Activated gamma-delta T cell (primary cell): Measurements from ENCODE around the gene SLC38A3.

Experiments
- DNase-seq: peaks from one replicate; lab custom pipeline; 2025; lab: John Stamatoyannopoulos, UW

Gene SLC38A3

DNA sequence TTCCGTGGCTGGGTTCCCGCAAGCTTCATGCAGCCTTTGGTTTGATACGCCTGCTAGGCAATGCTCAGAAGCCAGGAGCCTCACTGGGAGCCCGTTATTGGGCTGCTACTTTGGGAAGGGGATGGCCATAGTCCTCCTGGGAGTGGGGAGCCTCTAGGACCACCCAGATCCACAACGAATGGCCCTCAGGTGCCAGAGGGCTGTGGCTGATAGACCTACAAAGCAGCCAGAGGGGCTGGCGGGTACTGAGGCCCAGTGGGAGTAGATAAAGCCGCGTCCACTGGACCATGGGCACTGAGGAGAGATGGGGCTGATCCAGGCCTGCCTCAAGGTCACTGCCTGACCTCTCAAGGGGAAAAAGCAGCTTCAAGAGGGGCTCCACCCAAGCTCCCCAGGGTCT is 12.9 kb upstream of the SLC38A3 start:
- DNase-seq = no peak

GRCh38 chr3:50192689-50193141 is 12.4 kb upstream of the SLC38A3 start:
- peak; percentile 35 for DNase-seq

- no peak for DNase-seq
Measured at GRCh38 chr3:50193286-50193685, 11.8 kb upstream of the SLC38A3 start.

GRCh38 chr3:50193746-50194127 is 11.3 kb upstream of the SLC38A3 start:
- no peak for DNase-seq

- peak; percentile 74 for DNase-seq
Measured at GRCh38 chr3:50194128-50194902, 10.8 kb upstream of the SLC38A3 start.

GRCh38 chr3:50194903-50195500 is 10.1 kb upstream of the SLC38A3 start:
- no peak for DNase-seq

DNA sequence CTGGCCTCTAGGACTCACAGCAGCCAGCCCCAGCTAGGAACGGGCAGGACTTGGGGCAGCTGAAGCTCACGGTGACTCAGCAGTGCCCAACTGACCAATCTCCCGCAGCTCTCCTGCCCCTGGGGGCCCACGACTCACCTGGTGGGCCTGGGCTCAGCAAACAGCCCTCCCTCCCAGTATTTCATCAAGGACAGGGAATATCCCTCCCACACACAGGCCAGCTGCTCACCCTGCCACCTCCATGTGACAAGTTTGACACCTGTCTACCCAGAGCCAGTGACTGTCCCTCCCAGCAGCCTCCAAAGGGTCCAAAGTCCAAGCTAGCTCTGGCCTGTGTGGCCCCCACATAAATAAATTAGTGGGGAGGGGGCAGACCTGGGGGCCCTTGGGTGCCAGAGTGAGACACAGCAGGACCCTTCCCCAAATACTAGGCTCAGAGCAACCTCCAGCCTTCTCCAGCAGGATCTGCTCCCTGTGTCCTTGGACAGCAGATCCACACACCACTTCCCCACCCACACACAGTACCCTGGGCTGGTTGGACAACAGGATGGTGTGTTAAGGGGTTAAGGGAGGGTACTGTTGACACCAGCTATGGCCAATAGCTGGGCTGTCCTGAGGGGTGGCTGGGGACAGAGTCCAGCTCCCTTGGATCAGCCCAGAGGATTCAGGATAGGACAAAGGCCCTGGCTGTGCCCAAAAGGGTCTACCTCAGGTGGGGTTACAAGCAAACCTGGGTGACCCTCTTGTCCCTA is 9.4 kb upstream of the SLC38A3 start:
- no peak for DNase-seq

DNA sequence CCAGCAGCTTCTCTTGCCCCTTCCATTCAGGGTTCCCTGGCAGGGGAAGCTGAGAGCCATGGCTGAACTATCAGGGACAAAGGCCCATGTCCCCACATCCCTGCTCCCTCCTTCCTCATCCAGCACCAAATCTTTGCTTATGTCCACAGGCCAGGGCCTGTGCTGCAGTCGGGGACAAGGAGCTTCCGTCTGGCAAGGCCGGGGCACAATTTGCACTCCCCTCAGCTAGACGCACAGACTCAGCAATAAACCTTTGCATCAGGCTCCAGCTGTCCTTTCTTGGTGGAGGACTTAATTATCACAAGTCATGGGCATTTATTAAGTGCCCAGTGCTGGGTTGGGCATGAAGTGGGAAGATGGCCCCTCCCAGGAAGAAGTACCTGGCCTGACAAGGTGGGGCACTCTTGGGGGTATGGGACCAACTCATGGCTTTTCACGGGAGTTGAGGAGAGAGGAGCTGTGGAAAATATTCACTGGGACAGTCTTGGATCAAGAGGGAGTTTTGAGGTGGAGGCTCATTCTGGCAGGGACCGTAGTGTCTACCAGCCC is 8.7 kb upstream of the SLC38A3 start:
- no peak for DNase-seq

GRCh38 chr3:50201573-50202315 is 3.3 kb upstream of the SLC38A3 start:
- DNase-seq = no peak

- no peak for DNase-seq
Measured at GRCh38 chr3:50202353-50203112, 2.5 kb upstream of the SLC38A3 start.

DNA sequence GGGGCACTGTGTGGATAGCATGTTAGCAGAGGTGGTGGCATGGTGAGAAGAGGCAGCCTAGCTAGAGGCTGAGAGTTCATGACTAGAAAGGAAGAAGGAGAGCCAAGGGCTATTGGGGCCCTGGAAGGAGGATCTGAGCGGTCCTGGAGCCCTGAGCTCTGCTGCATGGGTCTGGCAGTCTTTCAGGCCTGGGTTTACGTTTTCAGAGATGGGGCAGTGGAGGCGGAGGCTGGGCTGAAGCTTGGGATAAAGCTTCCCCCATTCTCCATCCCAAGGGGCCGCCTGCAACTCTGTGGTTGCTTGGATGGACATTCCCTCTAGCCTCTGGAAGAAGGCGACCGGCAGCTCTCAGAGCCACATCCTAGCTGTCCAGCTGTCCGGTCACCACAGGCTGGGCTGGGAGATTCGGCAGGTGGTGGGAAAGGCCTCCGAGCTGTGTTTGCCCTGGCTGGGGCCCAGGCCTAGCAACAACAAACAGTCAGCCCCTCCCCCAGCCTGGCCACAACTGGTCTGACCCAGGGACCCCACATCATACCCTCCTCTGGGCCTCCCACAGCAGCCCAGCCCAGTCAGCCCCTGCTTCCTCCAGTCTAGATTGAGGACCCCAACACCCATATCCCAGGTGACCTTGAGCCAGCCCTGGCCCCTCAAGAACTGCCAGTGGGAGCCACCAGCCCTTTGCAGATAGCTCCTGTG is 1.8 kb upstream of the SLC38A3 start:
- DNase-seq = no peak

- DNase-seq = no peak
Measured at GRCh38 chr3:50203809-50204803, 965 bp upstream of the SLC38A3 start.

- DNase-seq = no peak
Measured at GRCh38 chr3:50205413-50206276, 574 bp downstream of the SLC38A3 start.

- no peak for DNase-seq
Measured at GRCh38 chr3:50207359-50208042, 2.4 kb downstream of the SLC38A3 start.

DNA sequence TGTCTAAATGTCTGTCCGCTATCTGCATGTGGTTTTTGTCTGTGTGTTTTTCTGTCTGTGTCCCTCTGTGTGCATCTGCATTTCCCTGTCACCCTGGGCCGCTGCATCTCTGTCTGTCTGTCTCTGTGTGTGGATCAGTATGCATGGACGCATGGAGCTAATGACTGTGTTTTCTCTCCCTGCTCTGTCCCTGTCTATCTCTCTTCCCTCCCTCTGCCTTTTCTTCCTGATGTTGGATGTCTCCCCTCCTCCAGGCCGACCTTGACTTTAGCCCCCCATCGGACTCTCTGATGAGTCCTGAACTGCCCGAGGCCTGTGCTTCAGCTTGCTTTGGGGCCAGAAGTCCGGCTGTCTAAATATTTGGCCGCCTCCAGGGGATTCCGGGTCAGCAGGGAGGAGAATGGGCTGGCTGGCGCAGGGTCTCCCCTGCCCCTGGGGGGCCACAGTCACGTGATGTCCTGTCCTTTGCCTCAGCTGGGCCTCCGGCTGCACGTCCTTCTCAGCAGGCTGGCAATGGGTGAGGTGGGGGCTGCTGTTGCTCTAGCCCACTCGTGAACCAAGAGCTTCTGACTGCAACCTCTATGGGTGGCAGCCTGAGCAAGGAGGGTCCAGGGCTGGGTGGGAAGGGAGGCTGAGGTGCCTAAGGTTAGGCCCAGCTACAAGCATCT is 3.7 kb downstream of the SLC38A3 start:
- DNase-seq = no peak

- no peak for DNase-seq
Measured at GRCh38 chr3:50210176-50210509, 5.1 kb downstream of the SLC38A3 start.
